GM23248 (cell line): ENCODE measurements around the gene KCNQ5.

Experiments
- EZH2 ChIP-seq: fragments of 200-600 bp; sonication (generic); IDR thresholded peaks from 2 replicates; pipeline ENCODE4 v1.6.1; 2018; ENCODE audit warnings: antibody characterized with exemption, mild to moderate bottlenecking; ENCODE audit not compliant: insufficient read depth, poor library complexity, severe bottlenecking
- EZH2phosphoT487 ChIP-seq: fragments of 200-600 bp; sonication (generic); IDR thresholded peaks from 2 replicates; pipeline ENCODE4 v1.6.1; 2018; ENCODE audit warnings: antibody characterized with exemption, moderate library complexity, mild to moderate bottlenecking, low read depth; ENCODE audit not compliant: insufficient read depth

GRCh38 chr6:72850469-72850868 is 228.6 kb downstream of the KCNQ5 start:
- TF ChIP-seq EZH2phosphoT487 (no peak), EZH2 (no peak)
